Ascending aorta (tissue), 2 donors: ENCODE data around the gene SRPK1. TPM values are rescaled to one million over a fixed set of nuclear protein-coding genes. Genes with fewer than 3 reads are reported as not detected.

ENCODE experiments used
- DNase-seq, 2 donors: peaks; one replicate each; pipeline ENCODE4 v3.0.0-alpha.2; 2019; ENCODE audit warnings: low spot score in 2 of 2
- H3K27ac ChIP-seq, 2 donors: fragments of 200-600 bp; sonication (generic); one replicate each; pipeline ENCODE4 v1.5.1; 2016 to 2017; ENCODE audit warnings: mild to moderate bottlenecking in 1 of 2
- H3K27me3 ChIP-seq: fragments of 200-600 bp; sonication (generic); one replicate; pipeline ENCODE4 v1.5.1; 2017
- H3K36me3 ChIP-seq, 2 donors: fragments of 200-600 bp; sonication (generic); one replicate each; pipeline ENCODE4 v1.5.1; 2016
- H3K4me1 ChIP-seq, 2 donors: fragments of 200-600 bp; sonication (generic); one replicate each; pipeline ENCODE4 v1.5.1; 2016 to 2017; ENCODE audit warnings: mild to moderate bottlenecking in 1 of 2
- H3K4me3 ChIP-seq, 2 donors: fragments of 200-600 bp; sonication (generic); one replicate each; pipeline ENCODE4 v1.5.1; 2016 to 2017; ENCODE audit warnings: mild to moderate bottlenecking in 1 of 2
- H3K9me3 ChIP-seq, 2 donors: fragments of 200-600 bp; sonication (generic); one replicate each; pipeline ENCODE4 v1.5.1; 2016
- intact Hi-C: fragments of 100-400 bp; cut with DNase I; formaldehyde crosslinking; loops from one replicate; pipeline ENCODE4 v1.15.1; 2023
- total RNA-seq: library from RNA; depleted of rRNA; stranded (reverse); fragments of >200 nt; gene quantifications from one replicate; pipeline ENCODE4 v1.1.0, GENCODE V29; 2016
- TF ChIP-seq, protein P1 (sequence below), 3 experiments: fragments of 200-600 bp in 2 of 3; fragments of 450-650 bp in 1 of 3; sonication (generic) in 2 of 3; IDR thresholded peaks; one replicate each; pipeline ENCODE4 v1.5.1; 2016 to 2019; ENCODE audit warnings: antibody characterized with exemption in 3 of 3, mild to moderate bottlenecking in 1 of 3, moderate library complexity in 1 of 3

Gene SRPK1
- total RNA-seq, 1 donor from 2014 or later = 16.2 TPM

DNA sequence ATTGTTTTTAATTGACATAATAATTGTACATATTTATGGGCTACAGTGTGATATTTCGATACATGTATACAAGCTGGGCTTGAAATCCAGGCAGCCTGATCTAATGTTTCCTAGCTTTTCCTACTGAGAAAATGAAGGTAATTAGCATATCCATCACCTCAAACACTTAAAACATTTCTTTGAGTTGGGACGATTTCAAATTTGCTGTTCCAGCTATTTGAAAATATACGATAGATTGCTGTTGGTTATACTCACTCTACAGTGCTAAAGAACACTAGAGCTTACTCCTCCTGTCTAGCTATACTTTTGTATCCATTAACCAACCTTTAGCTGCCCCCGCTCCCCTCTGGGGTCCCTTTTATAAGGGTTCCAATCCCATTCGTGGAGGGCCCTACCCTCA is 111.1 kb downstream of the SRPK1 start:
- no peaks in the 10 kb centered on the region for H3K4me1 ChIP-seq
- H3K36me3 ChIP-seq = no peaks in the 10 kb centered on the region
- no peak overlapping the region for H3K4me3 ChIP-seq
- H3K27ac ChIP-seq = no peak overlapping the region
- H3K27me3 ChIP-seq = no peaks in the 10 kb centered on the region
- DNase-seq = no peak
- TF ChIP-seq, protein P1, sequence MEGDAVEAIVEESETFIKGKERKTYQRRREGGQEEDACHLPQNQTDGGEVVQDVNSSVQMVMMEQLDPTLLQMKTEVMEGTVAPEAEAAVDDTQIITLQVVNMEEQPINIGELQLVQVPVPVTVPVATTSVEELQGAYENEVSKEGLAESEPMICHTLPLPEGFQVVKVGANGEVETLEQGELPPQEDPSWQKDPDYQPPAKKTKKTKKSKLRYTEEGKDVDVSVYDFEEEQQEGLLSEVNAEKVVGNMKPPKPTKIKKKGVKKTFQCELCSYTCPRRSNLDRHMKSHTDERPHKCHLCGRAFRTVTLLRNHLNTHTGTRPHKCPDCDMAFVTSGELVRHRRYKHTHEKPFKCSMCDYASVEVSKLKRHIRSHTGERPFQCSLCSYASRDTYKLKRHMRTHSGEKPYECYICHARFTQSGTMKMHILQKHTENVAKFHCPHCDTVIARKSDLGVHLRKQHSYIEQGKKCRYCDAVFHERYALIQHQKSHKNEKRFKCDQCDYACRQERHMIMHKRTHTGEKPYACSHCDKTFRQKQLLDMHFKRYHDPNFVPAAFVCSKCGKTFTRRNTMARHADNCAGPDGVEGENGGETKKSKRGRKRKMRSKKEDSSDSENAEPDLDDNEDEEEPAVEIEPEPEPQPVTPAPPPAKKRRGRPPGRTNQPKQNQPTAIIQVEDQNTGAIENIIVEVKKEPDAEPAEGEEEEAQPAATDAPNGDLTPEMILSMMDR (IDR thresholded peaks at IDR 0.05) = no peak
- intact Hi-C loops = no loop called here
- H3K9me3 ChIP-seq = no peaks in the 10 kb centered on the region

DNA sequence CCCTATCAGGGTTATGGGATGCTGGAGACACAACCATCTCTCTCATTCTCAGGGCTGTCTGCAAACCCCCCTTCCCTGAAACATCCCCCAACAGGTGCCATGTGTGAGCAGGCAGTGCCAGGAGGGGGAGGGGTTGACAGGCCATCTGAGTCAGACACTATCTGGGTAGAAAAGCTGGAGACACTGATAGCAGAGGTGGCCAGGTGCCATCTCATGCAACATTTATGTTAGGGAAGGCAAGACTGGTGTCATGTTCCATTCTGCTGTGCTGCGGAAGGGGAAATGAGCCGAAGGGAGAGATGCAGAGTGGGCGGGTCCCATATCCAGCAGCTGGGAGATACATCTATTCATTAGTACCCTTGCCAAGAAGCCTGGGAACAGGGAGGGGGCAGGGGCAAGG is 112.2 kb downstream of the SRPK1 start:
- TF ChIP-seq, protein P1 (IDR thresholded peaks at IDR 0.05) = no peak
- H3K4me3 ChIP-seq = no peak overlapping the region
- DNase-seq = no peak
- no peaks in the 10 kb centered on the region for H3K4me1 ChIP-seq
- no peak overlapping the region for H3K27ac ChIP-seq
- no peaks in the 10 kb centered on the region for H3K36me3 ChIP-seq
- intact Hi-C loops = no loop called here
- no peaks in the 10 kb centered on the region for H3K9me3 ChIP-seq
- no peaks in the 10 kb centered on the region for H3K27me3 ChIP-seq

DNA sequence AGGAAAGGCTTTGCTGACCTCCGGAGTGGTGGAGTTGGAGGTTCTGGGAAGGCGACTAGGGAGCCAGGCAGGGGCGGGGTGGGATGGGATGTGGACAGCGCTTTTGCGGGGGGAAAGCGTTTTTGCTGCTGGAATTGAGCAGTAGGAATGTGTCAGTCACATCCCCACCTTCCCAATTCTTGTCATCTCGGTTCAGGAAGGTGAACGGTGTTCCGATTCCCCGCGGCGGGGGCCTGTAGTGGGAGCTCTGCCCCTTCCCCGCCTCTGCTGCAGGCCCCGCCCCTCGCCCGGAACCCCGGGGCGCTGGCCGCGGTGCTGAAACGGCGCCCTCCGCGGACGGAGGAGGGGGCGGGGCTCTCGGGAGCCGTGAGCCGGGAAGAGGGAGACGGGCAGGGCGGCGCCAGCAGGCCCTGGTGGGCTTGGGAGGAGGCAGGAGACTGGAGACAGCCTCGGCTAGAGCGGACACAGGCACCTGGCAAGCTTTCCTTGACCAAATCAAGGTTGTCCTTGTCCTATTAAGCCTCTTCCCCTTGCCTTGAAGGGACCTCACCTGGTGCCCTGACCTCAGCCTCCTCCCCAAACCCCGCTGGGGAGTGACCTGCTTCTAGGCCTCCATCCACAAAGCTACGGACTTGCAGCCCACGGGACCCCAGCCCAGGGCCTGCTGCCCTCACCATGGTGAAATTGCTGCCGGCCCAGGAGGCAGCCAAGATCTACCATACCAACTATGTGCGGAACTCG is 115.7 kb downstream of the SRPK1 start, which contains the start of gene LHFPL5:
LHFPL5 (plus strand) TSS at position 357 of the 741 bp plus-strand sequence; CDS start at position 676, 319 bp downstream.
- no peak within 1 kb of the TSS for H3K27ac ChIP-seq
- no peaks in the 10 kb centered on the region for H3K27me3 ChIP-seq
- no peak for DNase-seq
- intact Hi-C loops = no loop called here
- no peaks in the 10 kb centered on the region for H3K4me1 ChIP-seq
- H3K4me3 ChIP-seq = no peak within 1 kb of the TSS
- TF ChIP-seq, protein P1 (IDR thresholded peaks at IDR 0.05) = no peak
- no peaks in the 10 kb centered on the region for H3K36me3 ChIP-seq
- no peaks in the 10 kb centered on the region for H3K9me3 ChIP-seq

DNA sequence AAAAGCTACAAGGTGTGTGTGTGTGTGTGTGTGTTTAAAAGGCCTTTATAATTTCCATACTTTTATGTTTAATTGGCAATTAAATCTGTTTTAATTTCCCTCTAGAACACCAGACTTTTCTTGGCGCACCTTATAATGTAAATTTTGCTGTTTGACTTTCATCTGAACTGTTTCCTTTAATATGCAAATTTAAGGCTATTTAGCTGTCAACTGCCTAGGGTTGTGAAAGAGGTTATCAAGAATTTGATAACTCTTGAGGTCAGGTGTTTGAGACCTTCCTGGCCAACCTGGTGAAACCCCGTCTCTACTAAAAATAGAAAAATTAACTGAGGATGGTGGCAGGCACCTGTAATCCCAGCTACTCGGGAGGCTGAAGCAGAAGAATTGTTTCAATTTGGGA is 119.8 kb downstream of the SRPK1 start:
- TF ChIP-seq, protein P1 (IDR thresholded peaks at IDR 0.05) = no peak
- Histone ChIP-seq H3K4me1 (no peaks in the 10 kb centered on the region), H3K27ac (no peak overlapping the region), H3K36me3 (no peaks in the 10 kb centered on the region), H3K9me3 (no peaks in the 10 kb centered on the region), H3K27me3 (no peaks in the 10 kb centered on the region), H3K4me3 (no peak overlapping the region)
- no peak for DNase-seq
- intact Hi-C loops = no loop called here

DNA sequence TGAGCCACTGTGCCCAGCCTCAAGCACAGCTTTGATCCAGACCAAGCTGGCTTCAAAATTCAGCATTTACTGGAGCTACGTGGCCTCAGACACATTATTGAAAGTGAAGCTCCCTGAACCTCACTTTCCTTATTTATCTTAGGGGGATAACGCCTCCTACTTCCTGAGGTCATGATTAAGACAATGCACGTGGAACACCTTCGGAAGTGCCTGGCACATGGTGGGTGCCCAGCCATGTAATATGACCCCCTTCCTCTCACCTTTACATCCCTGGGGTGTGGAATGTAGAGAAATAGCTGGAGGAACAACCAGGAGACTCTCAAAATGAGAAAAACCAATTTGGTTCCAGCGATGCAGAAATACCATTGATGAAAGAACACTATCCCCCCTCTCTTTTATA is 122.2 kb downstream of the SRPK1 start:
- Histone ChIP-seq H3K36me3 (no peaks in the 10 kb centered on the region), H3K4me3 (no peak overlapping the region), H3K27me3 (no peaks in the 10 kb centered on the region), H3K27ac (no peak overlapping the region), H3K9me3 (no peaks in the 10 kb centered on the region), H3K4me1 (no peaks in the 10 kb centered on the region)
- TF ChIP-seq, protein P1 (IDR thresholded peaks at IDR 0.05) = no peak
- intact Hi-C loops = no loop called here
- no peak for DNase-seq
